H1 (cell line): ENCODE results near the gene ADRA2B. TPM values are rescaled to one million over a fixed set of nuclear protein-coding genes. Genes with fewer than 3 reads are reported as not detected.

ENCODE experiments used
- CTCF ChIA-PET: fragments of 300-600 bp; sonication (Branson Sonifier 250); formaldehyde crosslinking; loops from one replicate; lab custom pipeline; 2021; ENCODE audit not compliant: partially characterized antibody; lab: Charles Lee
- POLR2A ChIA-PET: fragments of 300-600 bp; sonication (Branson Sonifier 250); formaldehyde crosslinking; loops from one replicate; lab custom pipeline; 2021; ENCODE audit warnings: inconsistent platforms; ENCODE audit not compliant: partially characterized antibody; lab: Charles Lee
- DNase-seq, 2 experiments: peaks; one replicate each; pipeline versions ENCODE4 v3.0.0 to v3.0.0-alpha.2; 2010 to 2022; ENCODE audit warnings: low spot score in 2 of 2, low read depth in 1 of 2, mixed read lengths in 1 of 2
- FAIRE-seq: peaks from 2 replicates; lab custom pipeline; 2011; peaks lifted over from hg19 to GRCh38; lab: Jason Lieb, UNC
- H2AFZ ChIP-seq: 2 replicates; pipeline ENCODE4 v1.8.1; 2012; ENCODE audit warnings: low read length, inconsistent platforms
- H2AK5ac ChIP-seq: 2 replicates; pipeline ENCODE4 v1.6.1; 2013; ENCODE audit warnings: low read depth, low read length
- H2BK120ac ChIP-seq: replicated peaks from 2 replicates; pipeline ENCODE3; 2013; ENCODE audit warnings: low read depth, low read length, inconsistent platforms
- H2BK12ac ChIP-seq: 2 replicates; pipeline ENCODE4 v1.6.1; 2013; ENCODE audit warnings: low read depth, low read length
- H2BK15ac ChIP-seq: 2 replicates; pipeline ENCODE4 v1.6.1; 2013; ENCODE audit warnings: low read length
- H2BK20ac ChIP-seq: 2 replicates; pipeline ENCODE4 v1.6.1; 2013; ENCODE audit warnings: low read length
- H2BK5ac ChIP-seq: 2 replicates; pipeline ENCODE4 v1.6.1; 2013; ENCODE audit warnings: low read depth, low read length
- H3K14ac ChIP-seq: 2 replicates; pipeline ENCODE4 v1.6.1; 2013; ENCODE audit warnings: inconsistent platforms; ENCODE audit not compliant: insufficient read length
- H3K18ac ChIP-seq: 2 replicates; pipeline ENCODE4 v1.6.1; 2013; ENCODE audit warnings: low read length; ENCODE audit errors: extremely low read depth
- H3K23ac ChIP-seq: 2 replicates; pipeline ENCODE4 v1.6.1; 2013; ENCODE audit warnings: inconsistent platforms; ENCODE audit not compliant: insufficient read length
- H3K23me2 ChIP-seq: 2 replicates; pipeline ENCODE4 v1.6.1; 2013; ENCODE audit warnings: low read depth, low read length
- H3K27ac ChIP-seq: 2 replicates; pipeline ENCODE4 v1.6.1; 2011; ENCODE audit warnings: low read depth, low read length, inconsistent platforms
- H3K27me3 ChIP-seq, 4 experiments: replicated peaks in 1 of 4; 1 replicate in 1 of 4; 2 replicates in 3 of 4; pipeline versions ENCODE4 v1.6.1 to v1.8.1; 2011 to 2013; ENCODE audit warnings: low read length in 3 of 4, mild to moderate bottlenecking in 3 of 4, inconsistent platforms in 2 of 4, mixed read lengths in 2 of 4, moderate library complexity in 1 of 4; ENCODE audit not compliant: control insufficient read depth in 3 of 4, insufficient read depth in 3 of 4; ENCODE audit errors: extremely low read depth in 1 of 4
- H3K36me3 ChIP-seq, 4 experiments: 2 replicates each; pipeline versions ENCODE4 v1.6.1 to v1.8.1; 2011 to 2013; ENCODE audit warnings: mild to moderate bottlenecking in 4 of 4, low read length in 3 of 4, moderate library complexity in 2 of 4, control low read depth in 1 of 4, inconsistent platforms in 1 of 4; ENCODE audit not compliant: insufficient read depth in 4 of 4, control insufficient read depth in 2 of 4
- H3K4ac ChIP-seq: replicated peaks from 2 replicates; pipeline ENCODE3; 2013; ENCODE audit warnings: low read length, low read depth, mixed read lengths, inconsistent platforms; ENCODE audit not compliant: insufficient read length
- H3K4me1 ChIP-seq, 4 experiments: replicated peaks in 1 of 4; 1 replicate in 1 of 4; 2 replicates in 3 of 4; pipeline versions ENCODE4 v1.6.1 to v1.8.1; 2011 to 2013; ENCODE audit warnings: low read length in 3 of 4, inconsistent platforms in 2 of 4, mixed read lengths in 1 of 4; ENCODE audit not compliant: insufficient read depth in 4 of 4, control insufficient read depth in 3 of 4
- H3K4me2 ChIP-seq, 2 experiments: 2 replicates each; pipeline versions ENCODE4 v1.6.1 to v1.8.1; 2011 to 2013; ENCODE audit warnings: low read depth in 2 of 2, low read length in 2 of 2, control low read depth in 1 of 2, inconsistent platforms in 1 of 2, mild to moderate bottlenecking in 1 of 2; ENCODE audit not compliant: insufficient read depth in 1 of 2
- H3K4me3 ChIP-seq, 4 experiments: fragments of 200-600, 300-600 bp in 1 of 4; sonication (generic), shearing (Covaris generic), sonication (Bioruptor Twin) in 1 of 4; 2 replicates each; pipeline versions ENCODE4 v1.5.1 to v1.8.1; 2011 to 2016; ENCODE audit warnings: low read length in 4 of 4, low read depth in 3 of 4, control low read depth in 2 of 4, inconsistent platforms in 2 of 4, mild to moderate bottlenecking in 2 of 4, mixed read lengths in 1 of 4, moderate library complexity in 1 of 4; ENCODE audit not compliant: insufficient read depth in 2 of 4; ENCODE audit errors: extremely low read depth in 1 of 4
- H3K56ac ChIP-seq: replicated peaks from 2 replicates; pipeline ENCODE3; 2013; ENCODE audit warnings: low read depth, mild to moderate bottlenecking, mixed read lengths, low read length, inconsistent platforms; ENCODE audit not compliant: insufficient read length
- H3K79me1 ChIP-seq: 2 replicates; pipeline ENCODE4 v1.6.1; 2013; ENCODE audit warnings: low read depth, low read length, control low read depth
- H3K79me2 ChIP-seq, 2 experiments: 2 replicates each; pipeline versions ENCODE4 v1.6.1 to v1.8.1; 2012 to 2013; ENCODE audit warnings: low read length in 2 of 2, mild to moderate bottlenecking in 2 of 2, inconsistent platforms in 1 of 2; ENCODE audit not compliant: insufficient read depth in 2 of 2, control insufficient read depth in 1 of 2
- H3K9ac ChIP-seq, 4 experiments: replicated peaks in 1 of 4; 1 replicate in 1 of 4; 2 replicates in 3 of 4; pipeline versions ENCODE4 v1.6.1 to v1.8.1; 2011 to 2013; ENCODE audit warnings: low read depth in 3 of 4, low read length in 3 of 4, control low read depth in 2 of 4, mild to moderate bottlenecking in 2 of 4, moderate library complexity in 2 of 4, inconsistent platforms in 1 of 4; ENCODE audit errors: extremely low read depth in 1 of 4
- H3K9me3 ChIP-seq, 2 experiments: 2 replicates each; pipeline versions ENCODE4 v1.6.1 to v1.8.1; 2012 to 2013; ENCODE audit warnings: mild to moderate bottlenecking in 2 of 2, moderate library complexity in 2 of 2, control low read depth in 1 of 2, inconsistent platforms in 1 of 2, low read depth in 1 of 2, low read length in 1 of 2, mixed read lengths in 1 of 2; ENCODE audit not compliant: insufficient read depth in 2 of 2
- H4K20me1 ChIP-seq, 2 experiments: replicated peaks in 1 of 2; 2 replicates each; pipeline versions ENCODE3 to v1.8.1; 2011 to 2013; ENCODE audit warnings: inconsistent platforms in 2 of 2, low read length in 2 of 2, mild to moderate bottlenecking in 1 of 2; ENCODE audit not compliant: insufficient read depth in 2 of 2, control insufficient read depth in 1 of 2
- H4K5ac ChIP-seq: 2 replicates; pipeline ENCODE4 v1.6.1; 2013; ENCODE audit warnings: low read length, low read depth, mixed read lengths, inconsistent platforms; ENCODE audit not compliant: insufficient read length
- H4K8ac ChIP-seq: 2 replicates; pipeline ENCODE4 v1.8.0; 2013; ENCODE audit warnings: mild to moderate bottlenecking, moderate library complexity, low read length, inconsistent platforms; ENCODE audit not compliant: insufficient read depth; ENCODE audit errors: extremely low read depth
- H4K91ac ChIP-seq: replicated peaks from 2 replicates; pipeline ENCODE3; 2013; ENCODE audit warnings: low read length, mixed read lengths, inconsistent platforms; ENCODE audit not compliant: insufficient read length
- CTCF ChIP-seq, 3 experiments: IDR thresholded peaks; 1 replicate in 2 of 3; 2 replicates in 1 of 3; pipeline versions ENCODE4 v1.5.1 to v1.6.1; 2011; ENCODE audit warnings: low read length in 3 of 3, mild to moderate bottlenecking in 3 of 3, inconsistent platforms in 2 of 3, low read depth in 1 of 3, moderate library complexity in 1 of 3; ENCODE audit not compliant: insufficient read depth in 1 of 3; ENCODE audit errors: control extremely low read depth in 1 of 3
- GABPA ChIP-seq: IDR thresholded peaks from 2 replicates; pipeline ENCODE4 v1.6.1; 2011; ENCODE audit warnings: mild to moderate bottlenecking, low read length, moderate library complexity, borderline replicate concordance; ENCODE audit not compliant: insufficient read depth
- GTF2F1 ChIP-seq: IDR thresholded peaks from 2 replicates; pipeline ENCODE4 v1.6.1; 2012; ENCODE audit warnings: low read depth, low read length, improper control_type of control experiment, borderline replicate concordance
- MAX ChIP-seq: IDR thresholded peaks from 2 replicates; pipeline ENCODE4 v1.6.1; 2012; ENCODE audit warnings: inconsistent platforms
- PHF8 ChIP-seq: fragments of 200-600 bp; sonication (generic); conservative IDR thresholded peaks from 2 replicates; pipeline ENCODE4 v1.7.1; 2012; ENCODE audit warnings: low read depth, mild to moderate bottlenecking, inconsistent platforms, low read length, moderate library complexity
- RNF2 ChIP-seq: fragments of 200-900, 300-1000 bp; sonication (generic); IDR thresholded peaks from 2 replicates; pipeline ENCODE4 v1.7.1; 2016; ENCODE audit warnings: borderline replicate concordance, low read depth, mild to moderate bottlenecking, antibody characterized with exemption, low read length; ENCODE audit not compliant: poor library complexity, severe bottlenecking; ENCODE audit errors: missing control alignments
- TAF7 ChIP-seq: optimal IDR thresholded peaks from 2 replicates; pipeline ENCODE3; 2011; ENCODE audit warnings: low read depth, mild to moderate bottlenecking, inconsistent platforms, low read length, moderate library complexity, borderline replicate concordance
- WGBS, 2 experiments: shearing (Covaris generic) in 1 of 2; methylation state at CpG; one replicate each; pipeline versions ENCODE4 v1.1.6 to v1.1.7; 2013 to 2015; ENCODE audit warnings: low lambda C conversion rate in 2 of 2, mixed read lengths in 2 of 2, inconsistent platforms in 1 of 2, low coverage in 1 of 2, missing lambda C conversion rate in 1 of 2; ENCODE audit not compliant: insufficient replicate concordance in 2 of 2, insufficient coverage in 1 of 2, insufficient read length in 1 of 2; ENCODE audit errors: extremely low coverage in 1 of 2, missing lambda C conversion rate in 1 of 2; 5-methylcytosine and 5-hydroxymethylcytosine counted together
- polyA plus RNA-seq, 7 experiments: library from polyadenylated mRNA; depleted of rRNA in 3 of 7; stranded (reverse) in 5 of 7; unstranded in 2 of 7; fragments of >200 nt in 5 of 7; fragments of 200-250 nt in 2 of 7; gene quantifications; 1 replicate in 5 of 7; 2 replicates in 1 of 7; 4 replicates in 1 of 7; pipeline versions ENCODE4 v1.2.1 to v1.2.3, GENCODE V29; 2011 to 2013; ENCODE audit warnings: missing spikeins in 2 of 7, mixed read lengths in 2 of 7
- total RNA-seq: library from RNA; stranded (reverse); fragmentation: NEBNext Ultra II Directional; extraction: Animal tissue kit (Norgen Biotek cat#: 25700); gene quantifications from 2 replicates; pipeline ENCODE4 v1.2.1, GENCODE V29; 2021

The ADRA2B gene
- total and polyA plus RNA-seq, 2 of the 8 experiments (the other 6 are each of a cell fraction or from before 2014, with no cell fraction given) = 5.8 to 6.5 TPM

- Histone ChIP-seq H4K5ac (no peak overlapping the region), H3K4ac (no peak overlapping the region), H3K4me2 (no peak overlapping the region), H3K18ac (no peak overlapping the region), H3K4me3 (no peak overlapping the region), H4K20me1 (no peaks in the 10 kb centered on the region), H3K4me1 (peaks cover 0 to 2% (median under 1%) of the 10 kb centered on the region in 4 experiments; a peak in 2 of 7 replicates), H3K9ac (no peak overlapping the region), H2BK20ac (no peak overlapping the region), H3K79me2 (no peaks in the 10 kb centered on the region), H3K56ac (no peak overlapping the region), H3K27ac (no peak overlapping the region), H2BK5ac (no peak overlapping the region), H3K23ac (no peak overlapping the region), H3K9me3 (no peaks in the 10 kb centered on the region), H3K36me3 (no peaks in the 10 kb centered on the region), H3K79me1 (no peaks in the 10 kb centered on the region), H3K27me3 (no peaks in the 10 kb centered on the region), H4K91ac (no peak overlapping the region), H3K23me2 (no peaks in the 10 kb centered on the region), H2AK5ac (no peak overlapping the region), H2AFZ (no peak overlapping the region), H4K8ac (peak overlapping the region; percentile 51; the same call in 1 of the 2 replicates), H2BK120ac (no peak overlapping the region), H2BK12ac (no peak overlapping the region), H3K14ac (no peak overlapping the region), H2BK15ac (no peak overlapping the region)
- FAIRE-seq (no peak), DNase-seq (peak in 1 of 2 experiments; percentile 38)
- POLR2A ChIA-PET = no interaction called here
- CTCF ChIA-PET = interaction anchor here (0.7 kb wide), 1 partner anchor 20 kb away, joined by 5 read pairs; no protein-coding TSS in a partner anchor
- whole genome bisulfite sequencing, 2 experiments = 89% methylated on average over 22 of the region's 22 CpGs; no CpG with 5 or more reads in 1 of the 2 experiments
- TF ChIP-seq PHF8 (no peak), CTCF (IDR thresholded peaks at IDR 0.05; ENCODE audit: control extremely low read depth in 1 of 3, insufficient read depth in 1 of 3, low read depth in 1 of 3, low read length in 3 of 3) (no peak), GTF2F1 (no peak), GABPA (no peak), RNF2 (no peak), MAX (no peak), TAF7 (no peak)
Measured at GRCh38 chr2:96083989-96084857, 32.1 kb downstream of the ADRA2B start.
